Ovary (tissue), 3 donors: ENCODE results near the gene EGLN1.

Experiments
- POLR2A ChIP-seq: fragments of 450-650 bp; IDR thresholded peaks from one replicate; pipeline ENCODE4 v1.6.1; 2017; ENCODE audit warnings: antibody characterized with exemption, mild to moderate bottlenecking, moderate library complexity
- TF ChIP-seq, protein P1 (sequence below), 3 donors: fragments of 450-650 bp in 2 of 3; fragments of 200-600 bp in 1 of 3; IDR thresholded peaks; one replicate each; pipeline versions ENCODE4 v1.5.1 to v1.8.0; 2016 to 2022; ENCODE audit warnings: antibody characterized with exemption in 3 of 3, mild to moderate bottlenecking in 1 of 3
- donor health status: DM: no; HTN: no; CAD: no.

DNA sequence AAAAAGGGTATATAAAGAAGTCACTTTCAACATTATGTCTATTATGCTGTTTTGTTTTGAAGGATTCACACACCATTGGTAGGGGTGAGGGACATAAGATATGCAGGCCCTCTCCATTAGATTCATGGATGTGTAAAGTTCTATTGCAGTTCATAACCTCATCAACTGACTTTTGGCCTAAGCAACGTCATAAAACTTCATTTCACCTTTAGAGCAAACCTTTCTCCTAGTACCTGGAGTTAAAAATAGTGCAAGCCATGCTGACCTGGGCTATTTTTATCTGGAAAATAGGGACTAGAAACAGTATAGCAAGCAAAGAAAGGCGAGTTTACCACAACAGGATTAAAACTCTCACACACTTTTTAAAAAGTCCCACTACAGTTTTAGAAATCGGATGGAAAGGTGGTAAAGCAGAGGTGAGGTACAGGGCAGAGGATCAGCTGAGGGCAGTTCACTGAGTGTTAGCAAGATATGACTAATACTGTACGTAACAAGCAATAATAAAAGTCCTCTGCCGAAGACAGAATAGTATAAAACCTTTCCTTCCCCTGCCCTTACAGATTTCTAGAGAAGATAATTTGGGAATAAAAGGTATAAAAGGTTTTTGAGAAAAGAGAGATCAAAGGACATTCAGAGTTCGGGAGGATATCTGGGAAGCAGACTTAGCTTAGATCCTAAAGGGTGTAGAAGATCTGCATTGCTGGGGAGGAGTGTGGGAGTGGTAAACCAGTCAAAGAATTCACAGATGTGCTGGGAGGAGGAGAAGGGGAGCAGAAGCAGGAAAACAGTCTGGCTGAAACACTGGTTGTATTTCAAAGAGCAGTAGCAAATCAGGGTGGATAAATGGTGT, 14.3 kb downstream of the EGLN1 start:
- TF ChIP-seq, protein P1, sequence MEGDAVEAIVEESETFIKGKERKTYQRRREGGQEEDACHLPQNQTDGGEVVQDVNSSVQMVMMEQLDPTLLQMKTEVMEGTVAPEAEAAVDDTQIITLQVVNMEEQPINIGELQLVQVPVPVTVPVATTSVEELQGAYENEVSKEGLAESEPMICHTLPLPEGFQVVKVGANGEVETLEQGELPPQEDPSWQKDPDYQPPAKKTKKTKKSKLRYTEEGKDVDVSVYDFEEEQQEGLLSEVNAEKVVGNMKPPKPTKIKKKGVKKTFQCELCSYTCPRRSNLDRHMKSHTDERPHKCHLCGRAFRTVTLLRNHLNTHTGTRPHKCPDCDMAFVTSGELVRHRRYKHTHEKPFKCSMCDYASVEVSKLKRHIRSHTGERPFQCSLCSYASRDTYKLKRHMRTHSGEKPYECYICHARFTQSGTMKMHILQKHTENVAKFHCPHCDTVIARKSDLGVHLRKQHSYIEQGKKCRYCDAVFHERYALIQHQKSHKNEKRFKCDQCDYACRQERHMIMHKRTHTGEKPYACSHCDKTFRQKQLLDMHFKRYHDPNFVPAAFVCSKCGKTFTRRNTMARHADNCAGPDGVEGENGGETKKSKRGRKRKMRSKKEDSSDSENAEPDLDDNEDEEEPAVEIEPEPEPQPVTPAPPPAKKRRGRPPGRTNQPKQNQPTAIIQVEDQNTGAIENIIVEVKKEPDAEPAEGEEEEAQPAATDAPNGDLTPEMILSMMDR (IDR thresholded peaks at IDR 0.05): no peak
- no peak for TF ChIP-seq POLR2A
